Activated T-cell treated with anti-CD3 and anti-CD28 coated beads, Interleukin-2, amount 50 U/mL, for 24 hours (primary cell): Measurements from ENCODE around the gene SAP30BP.
A peak's percentile ranks its signal among the peaks of the same experiment; 100 is the strongest.

Source experiments
- DNase-seq: peaks from one replicate; pipeline ENCODE4 v3.0.0-alpha.2; 2020
- H3K27ac Mint-ChIP-seq: 2 replicates; pipeline ENCODE4 v1.8.0; 2020; ENCODE audit warnings: mild to moderate bottlenecking, mixed read lengths
- H3K27me3 Mint-ChIP-seq: 2 replicates; pipeline ENCODE4 v1.8.0; 2020; ENCODE audit warnings: mixed read lengths
- H3K36me3 Mint-ChIP-seq: 2 replicates; pipeline ENCODE4 v1.8.0; 2020; ENCODE audit warnings: low read depth, mixed read lengths
- H3K4me1 Mint-ChIP-seq: 2 replicates; pipeline ENCODE4 v1.8.0; 2020; ENCODE audit warnings: low read depth, mixed read lengths
- H3K4me3 Mint-ChIP-seq: 2 replicates; pipeline ENCODE4 v1.8.0; 2020; ENCODE audit warnings: mild to moderate bottlenecking, moderate library complexity, mixed read lengths
- H3K9me3 Mint-ChIP-seq: 2 replicates; pipeline ENCODE4 v1.8.0; 2020; ENCODE audit warnings: mixed read lengths

SAP30BP gene

GRCh38 chr17:75752802-75753513, 85.8 kb downstream of the SAP30BP start:
- H3K27me3 Mint-ChIP-seq, result peaks cover 4% of the 10 kb centered on the region
- peaks cover 22% of the 10 kb centered on the region for H3K4me1 Mint-ChIP-seq
- DNase-seq, result peak; percentile 52
- no peaks in the 10 kb centered on the region for H3K9me3 Mint-ChIP-seq
- peaks cover 8% of the 10 kb centered on the region for H3K36me3 Mint-ChIP-seq
- H3K27ac Mint-ChIP-seq, result peak overlapping the region; percentile 67
- peak overlapping the region; percentile 59 for H3K4me3 Mint-ChIP-seq

- Mint-ChIP-seq H3K36me3 (peaks cover 8% of the 10 kb centered on the region), H3K27me3 (peaks cover 4% of the 10 kb centered on the region), H3K4me1 (peaks cover 22% of the 10 kb centered on the region), H3K4me3 (peak overlapping the region; percentile 59), H3K27ac (peak overlapping the region; percentile 67), H3K9me3 (no peaks in the 10 kb centered on the region)
- peak; percentile 87 for DNase-seq
Observed at GRCh38 chr17:75753514-75754377, 86.6 kb downstream of the SAP30BP start.

- no peak overlapping the region for H3K4me3 Mint-ChIP-seq
- peaks cover 14% of the 10 kb centered on the region for H3K36me3 Mint-ChIP-seq
- no peaks in the 10 kb centered on the region for H3K9me3 Mint-ChIP-seq
- peak overlapping the region; percentile 34 for H3K27ac Mint-ChIP-seq
- DNase-seq, result no peak
- peaks cover 4% of the 10 kb centered on the region for H3K27me3 Mint-ChIP-seq
- peaks cover 22% of the 10 kb centered on the region for H3K4me1 Mint-ChIP-seq
Observed at GRCh38 chr17:75754378-75755204, 87.5 kb downstream of the SAP30BP start.

GRCh38 chr17:75755205-75755901, 88.2 kb downstream of the SAP30BP start:
- Mint-ChIP-seq H3K27ac (no peak overlapping the region), H3K36me3 (peaks cover 14% of the 10 kb centered on the region), H3K9me3 (no peaks in the 10 kb centered on the region), H3K27me3 (no peaks in the 10 kb centered on the region), H3K4me1 (peaks cover 16% of the 10 kb centered on the region), H3K4me3 (no peak overlapping the region)
- no peak for DNase-seq

GRCh38 chr17:75755990-75756389, 88.9 kb downstream of the SAP30BP start:
- DNase-seq, result no peak
- Mint-ChIP-seq H3K27me3 (no peaks in the 10 kb centered on the region), H3K27ac (no peak overlapping the region), H3K4me1 (peaks cover 16% of the 10 kb centered on the region), H3K9me3 (no peaks in the 10 kb centered on the region), H3K4me3 (no peak overlapping the region), H3K36me3 (peaks cover 16% of the 10 kb centered on the region)

- peaks cover 16% of the 10 kb centered on the region for H3K36me3 Mint-ChIP-seq
- no peak overlapping the region for H3K27ac Mint-ChIP-seq
- no peaks in the 10 kb centered on the region for H3K9me3 Mint-ChIP-seq
- H3K4me3 Mint-ChIP-seq, result no peak overlapping the region
- H3K4me1 Mint-ChIP-seq, result peaks cover 16% of the 10 kb centered on the region
- DNase-seq, result no peak
- no peaks in the 10 kb centered on the region for H3K27me3 Mint-ChIP-seq
Observed at GRCh38 chr17:75756451-75757085, 89.4 kb downstream of the SAP30BP start.

GRCh38 chr17:75757086-75757681, 90.0 kb downstream of the SAP30BP start:
- Mint-ChIP-seq H3K4me1 (peaks cover 16% of the 10 kb centered on the region), H3K27me3 (no peaks in the 10 kb centered on the region), H3K4me3 (no peak overlapping the region), H3K27ac (no peak overlapping the region), H3K36me3 (peaks cover 18% of the 10 kb centered on the region), H3K9me3 (no peaks in the 10 kb centered on the region)
- DNase-seq, result no peak
